Ishikawa (cell line): ENCODE data around the gene ATF3.

ENCODE experiments used
- CEBPB ChIP-seq: IDR thresholded peaks from 2 replicates; pipeline ENCODE4 v1.6.1; 2012
- CREB1 ChIP-seq: IDR thresholded peaks from 2 replicates; pipeline ENCODE4 v1.6.1; 2012; ENCODE audit warnings: low read depth
- EGR1 ChIP-seq: IDR thresholded peaks from 2 replicates; pipeline ENCODE4 v1.6.1; 2012
- EP300 ChIP-seq: IDR thresholded peaks from 2 replicates; pipeline ENCODE4 v1.6.1; 2012; ENCODE audit warnings: borderline replicate concordance
- FOXM1 ChIP-seq: IDR thresholded peaks from 2 replicates; pipeline ENCODE4 v1.6.1; 2012; ENCODE audit warnings: low read depth, borderline replicate concordance
- NFIC ChIP-seq: IDR thresholded peaks from 2 replicates; pipeline ENCODE4 v1.6.1; 2012
- RAD21 ChIP-seq: IDR thresholded peaks from 2 replicates; pipeline ENCODE4 v1.6.1; 2012; ENCODE audit warnings: low read depth
- TAF1 ChIP-seq: IDR thresholded peaks from 2 replicates; pipeline ENCODE4 v1.6.1; 2012; ENCODE audit warnings: low read depth, mild to moderate bottlenecking
- TCF12 ChIP-seq: IDR thresholded peaks from 2 replicates; pipeline ENCODE4 v1.6.1; 2012; ENCODE audit warnings: low read depth
- TEAD4 ChIP-seq: IDR thresholded peaks from 2 replicates; pipeline ENCODE4 v1.6.1; 2012
- YY1 ChIP-seq: IDR thresholded peaks from 2 replicates; pipeline ENCODE4 v1.6.1; 2012; ENCODE audit warnings: low read depth
- ZBTB7A ChIP-seq: IDR thresholded peaks from 2 replicates; pipeline ENCODE4 v1.6.1; 2012; ENCODE audit warnings: low read depth
- TF ChIP-seq, protein P1 (sequence below): IDR thresholded peaks from 2 replicates; pipeline ENCODE4 v1.6.1; 2012; ENCODE audit warnings: low read depth, mild to moderate bottlenecking
- TF ChIP-seq, protein P2 (sequence below): IDR thresholded peaks from 2 replicates; pipeline ENCODE4 v1.6.1; 2012

DNA sequence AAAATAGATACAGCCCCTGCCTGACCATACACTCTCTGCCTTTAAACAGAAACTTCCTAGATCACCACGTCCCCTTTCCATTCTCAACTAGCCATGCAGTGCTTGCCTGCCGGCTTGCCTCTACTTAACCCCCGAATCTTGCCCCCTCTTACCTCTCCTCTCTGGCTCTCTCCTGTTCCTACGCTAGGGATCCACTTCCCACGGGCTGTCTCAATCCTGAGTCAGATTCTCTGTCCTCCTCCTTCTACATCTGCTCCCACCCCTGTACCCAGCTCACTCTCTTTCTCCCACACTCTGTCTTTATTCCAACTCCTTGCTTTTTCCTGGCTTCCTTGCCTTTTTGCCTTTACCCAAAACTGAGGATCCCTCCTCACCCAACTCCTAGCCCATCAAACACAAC lies 29.3 kb downstream of the ATF3 start:
- TF ChIP-seq EP300: no peak
- TF ChIP-seq ZBTB7A: no peak
- TF ChIP-seq CEBPB: no peak
- no peak for TF ChIP-seq TEAD4
- no peak for TF ChIP-seq EGR1
- TF ChIP-seq, protein P1, sequence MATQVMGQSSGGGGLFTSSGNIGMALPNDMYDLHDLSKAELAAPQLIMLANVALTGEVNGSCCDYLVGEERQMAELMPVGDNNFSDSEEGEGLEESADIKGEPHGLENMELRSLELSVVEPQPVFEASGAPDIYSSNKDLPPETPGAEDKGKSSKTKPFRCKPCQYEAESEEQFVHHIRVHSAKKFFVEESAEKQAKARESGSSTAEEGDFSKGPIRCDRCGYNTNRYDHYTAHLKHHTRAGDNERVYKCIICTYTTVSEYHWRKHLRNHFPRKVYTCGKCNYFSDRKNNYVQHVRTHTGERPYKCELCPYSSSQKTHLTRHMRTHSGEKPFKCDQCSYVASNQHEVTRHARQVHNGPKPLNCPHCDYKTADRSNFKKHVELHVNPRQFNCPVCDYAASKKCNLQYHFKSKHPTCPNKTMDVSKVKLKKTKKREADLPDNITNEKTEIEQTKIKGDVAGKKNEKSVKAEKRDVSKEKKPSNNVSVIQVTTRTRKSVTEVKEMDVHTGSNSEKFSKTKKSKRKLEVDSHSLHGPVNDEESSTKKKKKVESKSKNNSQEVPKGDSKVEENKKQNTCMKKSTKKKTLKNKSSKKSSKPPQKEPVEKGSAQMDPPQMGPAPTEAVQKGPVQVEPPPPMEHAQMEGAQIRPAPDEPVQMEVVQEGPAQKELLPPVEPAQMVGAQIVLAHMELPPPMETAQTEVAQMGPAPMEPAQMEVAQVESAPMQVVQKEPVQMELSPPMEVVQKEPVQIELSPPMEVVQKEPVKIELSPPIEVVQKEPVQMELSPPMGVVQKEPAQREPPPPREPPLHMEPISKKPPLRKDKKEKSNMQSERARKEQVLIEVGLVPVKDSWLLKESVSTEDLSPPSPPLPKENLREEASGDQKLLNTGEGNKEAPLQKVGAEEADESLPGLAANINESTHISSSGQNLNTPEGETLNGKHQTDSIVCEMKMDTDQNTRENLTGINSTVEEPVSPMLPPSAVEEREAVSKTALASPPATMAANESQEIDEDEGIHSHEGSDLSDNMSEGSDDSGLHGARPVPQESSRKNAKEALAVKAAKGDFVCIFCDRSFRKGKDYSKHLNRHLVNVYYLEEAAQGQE: no peak
- TF ChIP-seq RAD21: no peak
- TF ChIP-seq YY1: no peak
- TF ChIP-seq TCF12: no peak
- TF ChIP-seq NFIC: no peak
- no peak for TF ChIP-seq FOXM1
- TF ChIP-seq, protein P2, sequence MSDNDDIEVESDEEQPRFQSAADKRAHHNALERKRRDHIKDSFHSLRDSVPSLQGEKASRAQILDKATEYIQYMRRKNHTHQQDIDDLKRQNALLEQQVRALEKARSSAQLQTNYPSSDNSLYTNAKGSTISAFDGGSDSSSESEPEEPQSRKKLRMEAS: no peak
- no peak for TF ChIP-seq TAF1
- TF ChIP-seq CREB1: no peak
